OCI-LY1 (cell line): Measurements from ENCODE around the gene RUNDC1.
A peak's percentile ranks its signal among the peaks of the same experiment; 100 is the strongest.

Source experiments
- H2AFZ ChIP-seq: fragments of 200-600 bp; sonication (generic), shearing (Covaris generic); 2 replicates; pipeline ENCODE4 v1.6.0; 2014; ENCODE audit warnings: antibody characterized with exemption, mild to moderate bottlenecking, low read length
- H3F3A ChIP-seq: fragments of 200-600 bp; sonication (generic), shearing (Covaris generic); 2 replicates; pipeline ENCODE4 v1.6.0; 2014; ENCODE audit warnings: mild to moderate bottlenecking, antibody characterized with exemption, low read length, moderate library complexity; ENCODE audit not compliant: insufficient read depth
- H3K27ac ChIP-seq: fragments of 200-600 bp; sonication (generic); 2 replicates; pipeline ENCODE4 v1.5.1; 2014; ENCODE audit warnings: low read length, mixed run types, mild to moderate bottlenecking, low read depth; ENCODE audit not compliant: poor library complexity, severe bottlenecking
- H3K27me3 ChIP-seq: fragments of 200-600 bp; sonication (generic); 2 replicates; pipeline ENCODE4 v1.6.0; 2014; ENCODE audit warnings: antibody characterized with exemption, mild to moderate bottlenecking, low read length, moderate library complexity; ENCODE audit not compliant: insufficient read depth
- H3K36me3 ChIP-seq: fragments of 200-600 bp; sonication (generic); 2 replicates; pipeline ENCODE4 v1.6.1; 2014; ENCODE audit warnings: mild to moderate bottlenecking, antibody characterized with exemption, low read length, moderate library complexity, mixed read lengths; ENCODE audit not compliant: insufficient read depth
- H3K4me1 ChIP-seq: fragments of 200-600 bp; sonication (generic); 2 replicates; pipeline ENCODE4 v1.5.1; 2014; ENCODE audit warnings: mild to moderate bottlenecking, low read length, moderate library complexity; ENCODE audit not compliant: insufficient read depth, severe bottlenecking
- H3K4me2 ChIP-seq: fragments of 200-600 bp; sonication (generic), shearing (Covaris generic); 2 replicates; pipeline ENCODE4 v1.6.1; 2014; ENCODE audit warnings: low read length
- H3K4me3 ChIP-seq: fragments of 200-600 bp; sonication (generic); 2 replicates; pipeline ENCODE4 v1.5.1; 2014; ENCODE audit warnings: low read length, low read depth, mild to moderate bottlenecking, mixed read lengths; ENCODE audit not compliant: poor library complexity, severe bottlenecking
- H3K79me2 ChIP-seq: fragments of 200-600 bp; shearing (Covaris generic); 2 replicates; pipeline ENCODE4 v1.6.1; 2016; ENCODE audit warnings: mixed run types, low read length, mixed read lengths; ENCODE audit not compliant: insufficient read depth
- H3K9ac ChIP-seq: fragments of 200-600 bp; sonication (generic), shearing (Covaris generic); 2 replicates; pipeline ENCODE4 v1.6.1; 2014; ENCODE audit warnings: mild to moderate bottlenecking, low read length, mixed read lengths
- H3K9me2 ChIP-seq: fragments of 200-600 bp; sonication (generic), shearing (Covaris generic); 2 replicates; pipeline ENCODE4 v1.6.1; 2014; ENCODE audit warnings: low read depth, mild to moderate bottlenecking, low read length, mixed read lengths
- H3K9me3 ChIP-seq: fragments of 200-600 bp; shearing (Covaris generic); 2 replicates; pipeline ENCODE4 v1.6.1; 2014; ENCODE audit warnings: low read length, mixed read lengths
- H4K20me1 ChIP-seq: fragments of 200-600 bp; sonication (generic), shearing (Covaris generic); 2 replicates; pipeline ENCODE4 v1.6.0; 2016; ENCODE audit warnings: mild to moderate bottlenecking, low read length; ENCODE audit not compliant: insufficient read depth
- EZH2 ChIP-seq: fragments of 200-600 bp; sonication (generic), shearing (Covaris generic); IDR thresholded peaks from 2 replicates; pipeline ENCODE4 v1.8.0; 2017; ENCODE audit warnings: borderline replicate concordance, mixed run types, mild to moderate bottlenecking, antibody characterized with exemption, low read length, moderate library complexity, mixed read lengths
- TF ChIP-seq, protein P1 (sequence below): fragments of 200-600 bp; sonication (generic), shearing (Covaris generic); IDR thresholded peaks from 2 replicates; pipeline ENCODE4 v1.5.1; 2017; ENCODE audit warnings: mild to moderate bottlenecking, antibody characterized with exemption, low read length, moderate library complexity, mixed read lengths

RUNDC1 gene

DNA sequence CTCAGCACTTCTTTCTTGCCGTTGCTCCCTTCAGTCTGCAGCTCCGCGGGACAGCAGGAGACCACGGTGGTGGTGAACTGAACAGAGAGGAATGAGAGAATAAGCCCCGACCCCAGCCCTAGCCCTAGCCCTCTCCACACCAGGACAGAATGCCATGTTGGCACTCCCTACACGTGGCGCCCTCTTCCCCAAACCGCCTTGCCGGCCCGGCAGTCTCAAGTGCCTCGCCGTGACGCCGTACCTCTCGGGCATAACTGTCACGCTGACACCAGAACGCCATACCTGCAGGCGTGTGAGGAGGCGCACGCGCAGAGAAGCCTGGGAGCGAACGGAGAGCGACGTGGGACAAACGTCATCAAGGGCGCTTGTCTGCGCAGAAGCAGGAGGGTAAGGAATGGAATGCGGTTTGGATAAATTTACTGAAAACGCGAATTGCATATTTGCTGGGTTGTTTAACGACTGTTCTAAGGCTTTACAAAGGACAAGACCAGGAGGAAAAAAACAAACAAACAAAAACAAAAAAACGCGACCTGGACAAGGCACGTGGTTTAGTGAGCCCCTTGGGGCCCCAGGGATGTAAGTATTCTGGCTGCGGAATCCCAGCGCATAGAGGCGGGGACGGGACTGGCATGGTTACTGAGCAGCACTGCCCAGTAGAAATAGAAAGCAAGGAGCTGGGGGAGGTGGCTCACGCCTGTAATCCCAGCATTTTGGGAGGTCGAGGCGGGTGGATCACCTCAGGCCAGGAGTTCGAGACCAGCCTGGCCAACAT is 16.0 kb upstream of the RUNDC1 start, which contains the start of gene AARSD1:
Gene AARSD1 (minus strand): TSS at position 294 of the 772 bp plus-strand sequence. CDS start 14 bp downstream, at position 280.
- Histone ChIP-seq H3K36me3 (peaks cover 29% of the 10 kb centered on the region), H3K9me2 (no peaks in the 10 kb centered on the region), H3F3A (peaks cover 4% of the 10 kb centered on the region; the same call in 1 of the 2 replicates), H4K20me1 (no peaks in the 10 kb centered on the region), H3K9me3 (no peaks in the 10 kb centered on the region), H3K4me3 (peak within 1 kb of the TSS; percentile 70), H3K9ac (peak within 1 kb of the TSS; percentile 87), H3K79me2 (no peaks in the 10 kb centered on the region), H3K4me2 (peak within 1 kb of the TSS; percentile 92), H3K27me3 (no peaks in the 10 kb centered on the region), H2AFZ (peak within 1 kb of the TSS; percentile 64), H3K27ac (peak within 1 kb of the TSS; percentile 49), H3K4me1 (peaks cover 10% of the 10 kb centered on the region)
- TF ChIP-seq, protein P1, sequence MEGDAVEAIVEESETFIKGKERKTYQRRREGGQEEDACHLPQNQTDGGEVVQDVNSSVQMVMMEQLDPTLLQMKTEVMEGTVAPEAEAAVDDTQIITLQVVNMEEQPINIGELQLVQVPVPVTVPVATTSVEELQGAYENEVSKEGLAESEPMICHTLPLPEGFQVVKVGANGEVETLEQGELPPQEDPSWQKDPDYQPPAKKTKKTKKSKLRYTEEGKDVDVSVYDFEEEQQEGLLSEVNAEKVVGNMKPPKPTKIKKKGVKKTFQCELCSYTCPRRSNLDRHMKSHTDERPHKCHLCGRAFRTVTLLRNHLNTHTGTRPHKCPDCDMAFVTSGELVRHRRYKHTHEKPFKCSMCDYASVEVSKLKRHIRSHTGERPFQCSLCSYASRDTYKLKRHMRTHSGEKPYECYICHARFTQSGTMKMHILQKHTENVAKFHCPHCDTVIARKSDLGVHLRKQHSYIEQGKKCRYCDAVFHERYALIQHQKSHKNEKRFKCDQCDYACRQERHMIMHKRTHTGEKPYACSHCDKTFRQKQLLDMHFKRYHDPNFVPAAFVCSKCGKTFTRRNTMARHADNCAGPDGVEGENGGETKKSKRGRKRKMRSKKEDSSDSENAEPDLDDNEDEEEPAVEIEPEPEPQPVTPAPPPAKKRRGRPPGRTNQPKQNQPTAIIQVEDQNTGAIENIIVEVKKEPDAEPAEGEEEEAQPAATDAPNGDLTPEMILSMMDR: no peak
- no peak for TF ChIP-seq EZH2

DNA sequence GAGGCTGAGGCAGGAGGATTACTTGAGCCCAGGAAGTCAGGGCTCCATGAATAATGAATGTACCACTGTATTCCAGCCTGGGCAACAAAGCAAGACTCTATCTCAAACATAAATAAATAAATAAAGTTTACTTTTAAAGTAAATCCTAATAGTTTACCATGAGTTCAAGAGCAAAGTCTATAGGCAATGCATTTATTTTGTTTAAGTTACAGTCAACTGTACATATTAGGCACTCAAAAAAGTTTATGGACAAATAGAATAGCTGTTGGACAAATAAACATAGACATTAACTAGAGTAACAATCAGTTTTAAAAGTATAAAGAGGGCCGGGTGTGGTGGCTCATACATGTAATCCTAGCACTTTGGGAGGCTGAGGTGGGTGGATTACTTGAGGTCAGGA is 12.4 kb upstream of the RUNDC1 start:
- Histone ChIP-seq H3K9me2 (no peaks in the 10 kb centered on the region), H3K27ac (no peak overlapping the region), H3K27me3 (no peaks in the 10 kb centered on the region), H3K36me3 (no peaks in the 10 kb centered on the region), H3K9ac (no peak overlapping the region), H3K4me2 (no peak overlapping the region), H3K79me2 (no peaks in the 10 kb centered on the region), H4K20me1 (no peaks in the 10 kb centered on the region), H3K4me1 (peaks cover 10% of the 10 kb centered on the region), H3F3A (peaks cover 4% of the 10 kb centered on the region; the same call in 1 of the 2 replicates), H3K4me3 (no peak overlapping the region), H3K9me3 (no peaks in the 10 kb centered on the region), H2AFZ (no peak overlapping the region)
- no peak for TF ChIP-seq EZH2
- TF ChIP-seq, protein P1: no peak

DNA sequence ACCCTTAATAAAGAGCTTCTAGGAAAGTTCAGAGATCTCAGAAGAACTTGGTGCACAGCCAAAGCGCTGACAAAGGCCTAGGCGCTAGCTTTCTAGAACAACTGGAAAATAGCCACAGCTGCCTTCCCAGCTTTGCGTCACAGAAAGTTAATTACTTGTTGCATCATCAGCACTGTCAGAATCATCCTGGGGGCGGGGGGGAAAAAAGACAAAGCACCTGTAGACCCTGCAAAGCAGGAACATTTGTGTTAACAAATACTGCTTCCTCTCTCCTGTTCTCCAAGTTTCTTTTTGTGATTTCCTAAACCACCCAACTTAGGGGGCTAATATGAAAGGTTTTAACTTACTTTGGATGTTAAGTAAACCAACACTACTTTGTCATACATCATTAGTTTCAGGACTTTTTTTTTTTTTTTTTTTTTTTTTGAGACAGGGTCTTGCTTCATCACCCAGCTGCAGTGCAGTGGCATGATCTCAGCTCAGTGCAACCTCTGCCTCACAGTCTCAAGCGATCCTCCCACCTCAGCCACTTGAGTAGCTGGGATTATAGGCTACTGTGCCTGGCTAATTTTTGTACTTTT is 11.3 kb upstream of the RUNDC1 start:
- Histone ChIP-seq H3K36me3 (no peaks in the 10 kb centered on the region), H3K79me2 (no peaks in the 10 kb centered on the region), H3K9me3 (no peaks in the 10 kb centered on the region), H2AFZ (no peak overlapping the region), H3F3A (peaks cover 4% of the 10 kb centered on the region; the same call in 1 of the 2 replicates), H3K27me3 (no peaks in the 10 kb centered on the region), H3K9ac (no peak overlapping the region), H3K4me3 (no peak overlapping the region), H3K9me2 (no peaks in the 10 kb centered on the region), H3K4me2 (no peak overlapping the region), H4K20me1 (no peaks in the 10 kb centered on the region), H3K27ac (no peak overlapping the region), H3K4me1 (no peaks in the 10 kb centered on the region)
- TF ChIP-seq, protein P1: no peak
- TF ChIP-seq EZH2: no peak
